B cell (primary cell): ENCODE data around the gene LRTM2.

Experiments
- EZH2 ChIP-seq: IDR thresholded peaks from 2 replicates; pipeline ENCODE4 v1.6.1; 2012; ENCODE audit warnings: borderline replicate concordance, low read depth, mild to moderate bottlenecking, moderate library complexity, low read length; ENCODE audit not compliant: insufficient read depth, poor library complexity, severe bottlenecking
- TF ChIP-seq, protein P1 (sequence below): fragments of 200-600 bp; IDR thresholded peaks from one replicate; pipeline ENCODE4 v1.8.0; 2022; ENCODE audit warnings: antibody characterized with exemption, mild to moderate bottlenecking

DNA sequence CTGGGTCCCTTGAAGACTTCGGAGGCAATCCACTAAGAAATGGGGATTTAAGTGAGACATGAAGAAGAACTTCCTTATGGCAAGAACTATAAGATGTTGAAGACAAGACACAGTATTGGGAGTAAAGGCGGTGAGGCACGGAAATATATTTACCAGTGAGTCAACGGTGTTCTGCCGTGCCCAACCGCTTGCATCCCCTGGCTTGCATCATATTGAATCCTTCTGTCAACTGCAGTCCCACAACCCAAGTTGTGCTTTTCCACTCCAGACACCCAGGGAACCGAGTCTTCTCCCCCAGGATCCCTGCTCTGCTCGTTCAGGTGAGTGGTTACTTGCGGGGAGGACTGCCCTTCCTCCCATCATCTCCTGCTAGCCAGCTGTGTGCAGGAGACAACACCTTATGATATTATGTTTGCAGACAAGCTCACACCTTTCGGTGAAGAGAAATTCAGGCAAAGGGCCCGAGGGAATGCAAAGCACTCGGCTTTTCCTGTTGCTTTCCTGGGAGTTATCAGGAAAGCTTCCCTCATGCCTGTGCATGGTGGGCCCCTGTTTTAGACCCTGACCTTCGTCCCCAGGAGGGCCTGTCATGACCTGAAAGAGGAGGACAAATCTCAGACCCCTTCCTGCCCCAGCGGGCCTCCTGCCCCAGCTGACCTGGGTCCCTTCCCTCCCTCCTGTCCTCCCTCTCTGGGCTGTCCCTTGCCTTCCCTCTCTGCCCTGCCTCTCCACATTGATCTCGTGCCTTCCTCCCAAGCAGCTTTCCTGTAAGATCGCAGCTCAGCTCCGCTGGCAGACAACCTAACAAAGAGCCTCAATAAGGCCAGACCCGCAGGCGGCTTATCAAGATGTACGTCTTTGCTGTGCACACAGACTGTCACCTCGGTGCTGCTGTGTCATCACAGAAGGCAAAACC, 4.3 kb upstream of the LRTM2 start:
- TF ChIP-seq, protein P1, sequence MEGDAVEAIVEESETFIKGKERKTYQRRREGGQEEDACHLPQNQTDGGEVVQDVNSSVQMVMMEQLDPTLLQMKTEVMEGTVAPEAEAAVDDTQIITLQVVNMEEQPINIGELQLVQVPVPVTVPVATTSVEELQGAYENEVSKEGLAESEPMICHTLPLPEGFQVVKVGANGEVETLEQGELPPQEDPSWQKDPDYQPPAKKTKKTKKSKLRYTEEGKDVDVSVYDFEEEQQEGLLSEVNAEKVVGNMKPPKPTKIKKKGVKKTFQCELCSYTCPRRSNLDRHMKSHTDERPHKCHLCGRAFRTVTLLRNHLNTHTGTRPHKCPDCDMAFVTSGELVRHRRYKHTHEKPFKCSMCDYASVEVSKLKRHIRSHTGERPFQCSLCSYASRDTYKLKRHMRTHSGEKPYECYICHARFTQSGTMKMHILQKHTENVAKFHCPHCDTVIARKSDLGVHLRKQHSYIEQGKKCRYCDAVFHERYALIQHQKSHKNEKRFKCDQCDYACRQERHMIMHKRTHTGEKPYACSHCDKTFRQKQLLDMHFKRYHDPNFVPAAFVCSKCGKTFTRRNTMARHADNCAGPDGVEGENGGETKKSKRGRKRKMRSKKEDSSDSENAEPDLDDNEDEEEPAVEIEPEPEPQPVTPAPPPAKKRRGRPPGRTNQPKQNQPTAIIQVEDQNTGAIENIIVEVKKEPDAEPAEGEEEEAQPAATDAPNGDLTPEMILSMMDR: no peak
- no peak for TF ChIP-seq EZH2
